Subcutaneous abdominal adipose tissue (tissue), 5 donors: Measurements from ENCODE around the gene EPB41L4B.
A peak's percentile ranks its signal among the peaks of the same experiment; 100 is the strongest.

ENCODE experiments used
- H3K27ac ChIP-seq: one replicate; pipeline ENCODE4 v1.7.0; 2013; ENCODE audit warnings: low read depth, mild to moderate bottlenecking, inconsistent platforms, low read length, moderate library complexity
- H3K27me3 ChIP-seq, 5 donors: one replicate each; pipeline ENCODE4 v1.7.0; 2013; ENCODE audit warnings: low read length in 5 of 5, inconsistent platforms in 1 of 5; ENCODE audit not compliant: control insufficient read depth in 5 of 5, insufficient read depth in 4 of 5
- H3K36me3 ChIP-seq, 5 donors: one replicate each; pipeline ENCODE4 v1.7.0; 2013; ENCODE audit warnings: low read length in 5 of 5; ENCODE audit not compliant: control insufficient read depth in 5 of 5, insufficient read depth in 5 of 5
- H3K4me1 ChIP-seq, 5 donors: one replicate each; pipeline ENCODE4 v1.7.0; 2013; ENCODE audit warnings: low read length in 5 of 5, mild to moderate bottlenecking in 3 of 5, moderate library complexity in 1 of 5; ENCODE audit not compliant: control insufficient read depth in 5 of 5, insufficient read depth in 5 of 5
- H3K4me3 ChIP-seq, 5 donors: one replicate each; pipeline ENCODE4 v1.7.0; 2013; ENCODE audit warnings: low read length in 5 of 5, low read depth in 1 of 5
- H3K9ac ChIP-seq, 5 donors: one replicate each; pipeline ENCODE4 v1.7.0; 2013; ENCODE audit warnings: low read length in 5 of 5, mild to moderate bottlenecking in 4 of 5, moderate library complexity in 3 of 5
- H3K9me3 ChIP-seq, 5 donors: one replicate each; pipeline ENCODE4 v1.7.0; 2013; ENCODE audit warnings: low read length in 5 of 5; ENCODE audit not compliant: control insufficient read depth in 5 of 5
- donor health status: healthy.
- donor health status: healthy.
- donor health status: healthy.
- donor health status: healthy.
- donor health status: healthy.

The EPB41L4B gene

DNA sequence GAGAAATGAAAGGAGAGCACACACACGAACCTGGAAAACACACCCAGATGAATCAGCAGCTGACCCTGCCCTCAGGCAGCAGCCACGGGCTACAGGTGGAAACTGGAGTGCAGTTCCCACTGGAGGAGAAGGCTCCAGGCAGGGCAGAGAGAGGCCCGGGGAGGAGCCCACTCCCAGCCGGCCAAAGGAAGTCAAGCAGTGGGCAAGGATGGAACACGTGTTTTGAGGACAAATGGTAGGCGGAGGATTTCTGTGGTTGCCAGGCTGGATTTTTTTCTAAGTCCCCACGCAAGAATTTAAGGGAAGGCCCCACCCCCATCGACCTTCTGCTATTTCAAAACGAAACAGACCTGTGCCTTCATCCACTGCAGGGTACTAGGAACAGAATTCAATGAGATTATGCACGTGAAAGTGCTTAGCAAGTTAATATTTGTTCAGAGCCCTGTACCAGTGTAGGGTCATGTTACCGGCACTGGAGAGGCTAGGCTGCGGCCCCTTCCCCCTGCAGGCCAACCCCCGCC, 6.8 kb downstream of the EPB41L4B start:
- Histone ChIP-seq H3K4me3 (no peak overlapping the region), H3K27me3 (peaks cover 0 to 14% (median 7%) of the 10 kb centered on the region in 5 donors), H3K36me3 (no peaks in the 10 kb centered on the region), H3K9ac (no peak overlapping the region), H3K4me1 (peaks cover 4 to 76% (median 58%) of the 10 kb centered on the region in 5 donors), H3K27ac (no peak overlapping the region), H3K9me3 (no peaks in the 10 kb centered on the region)

DNA sequence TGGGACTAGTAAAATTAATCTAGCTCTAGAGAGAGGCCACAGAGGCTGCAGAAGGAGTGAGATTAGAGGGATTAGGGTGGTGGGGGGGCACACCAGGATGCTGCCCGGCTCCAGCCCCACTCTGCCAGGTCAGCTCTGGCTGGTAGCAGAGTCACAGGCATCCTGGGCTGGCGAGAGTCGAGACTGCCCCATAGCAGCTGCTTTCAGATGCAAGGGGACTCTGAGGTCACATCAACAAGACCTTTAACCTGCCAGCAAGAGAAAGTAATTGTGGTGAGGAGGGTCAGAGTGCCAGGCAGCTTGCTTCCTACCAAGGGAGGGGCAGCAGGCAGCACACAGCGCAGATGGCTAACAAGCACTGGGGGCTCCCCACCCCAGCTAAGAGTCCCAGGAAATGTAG, 7.5 kb downstream of the EPB41L4B start:
- Histone ChIP-seq H3K27me3 (peaks cover 0 to 10% (median 7%) of the 10 kb centered on the region in 5 donors), H3K27ac (no peak overlapping the region), H3K36me3 (no peaks in the 10 kb centered on the region), H3K4me1 (peaks cover 4 to 70% (median 51%) of the 10 kb centered on the region in 5 donors), H3K9me3 (no peaks in the 10 kb centered on the region), H3K4me3 (no peak overlapping the region), H3K9ac (no peak overlapping the region)

DNA sequence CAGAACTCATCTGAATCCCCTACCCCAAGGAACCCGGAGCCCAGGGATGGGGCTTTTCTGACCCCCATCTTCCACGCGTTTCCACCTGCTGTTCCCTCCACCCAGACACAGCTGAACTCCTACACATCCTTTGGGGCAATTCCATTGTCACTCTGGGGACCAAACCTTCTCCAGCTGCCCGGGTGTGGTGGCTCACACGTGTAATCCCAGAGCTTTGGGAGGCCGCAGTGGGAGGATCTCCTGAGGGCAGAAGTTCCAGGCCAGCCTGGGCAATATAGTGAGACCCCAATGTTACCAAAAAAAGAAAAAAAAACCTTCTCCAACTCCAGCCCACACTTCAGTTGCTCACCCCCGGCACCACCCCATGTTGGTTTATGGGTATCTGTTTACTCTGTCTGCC, 8.1 kb downstream of the EPB41L4B start:
- Histone ChIP-seq H3K27me3 (peaks cover 0 to 7% (median 4%) of the 10 kb centered on the region in 5 donors), H3K27ac (no peak overlapping the region), H3K9me3 (no peaks in the 10 kb centered on the region), H3K36me3 (no peaks in the 10 kb centered on the region), H3K4me3 (no peak overlapping the region), H3K9ac (no peak overlapping the region), H3K4me1 (peaks cover 4 to 64% (median 46%) of the 10 kb centered on the region in 5 donors)

DNA sequence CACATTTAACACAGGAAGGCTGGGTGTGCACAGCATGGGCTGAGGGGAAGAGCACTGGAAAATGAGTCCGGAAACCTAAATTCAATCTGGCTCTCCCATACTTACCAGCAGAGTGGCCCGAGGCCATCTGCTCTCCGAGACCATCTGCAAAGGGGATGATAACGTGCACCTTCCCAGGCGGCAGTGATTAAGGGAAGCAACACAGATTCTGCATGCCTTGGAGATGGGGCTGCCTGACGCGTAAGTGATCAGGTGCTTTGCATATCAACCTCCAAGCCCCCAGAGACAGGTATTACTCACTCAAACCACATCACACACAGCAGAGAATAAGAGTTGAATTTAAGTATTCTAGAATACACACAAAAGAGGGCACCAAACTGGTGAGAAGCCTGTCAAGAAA, 9.1 kb downstream of the EPB41L4B start:
- Histone ChIP-seq H3K9me3 (no peaks in the 10 kb centered on the region), H3K9ac (no peak overlapping the region), H3K27me3 (peaks cover 0 to 7% (median 0%) of the 10 kb centered on the region in 5 donors), H3K4me3 (no peak overlapping the region), H3K27ac (no peak overlapping the region), H3K36me3 (no peaks in the 10 kb centered on the region), H3K4me1 (peaks cover 4 to 54% (median 35%) of the 10 kb centered on the region in 5 donors)

DNA sequence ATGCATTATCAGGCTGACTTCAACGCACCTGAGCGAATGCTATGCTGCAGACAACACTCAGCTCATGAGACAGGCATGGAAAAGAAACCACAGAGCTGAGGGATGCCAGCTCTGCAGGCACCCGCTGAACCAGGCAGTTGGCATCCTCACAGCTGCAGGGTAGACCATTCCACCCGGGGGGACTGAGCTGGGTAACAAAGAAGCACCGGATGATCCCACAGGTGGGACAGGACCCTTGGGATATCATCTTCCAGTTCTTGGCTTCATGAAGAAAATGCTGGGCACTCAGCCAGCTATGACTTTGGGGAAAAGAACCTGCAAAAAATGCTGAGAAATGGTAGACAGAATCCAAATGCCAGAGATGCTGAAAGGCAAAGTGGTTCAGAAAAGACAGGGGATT, 9.6 kb downstream of the EPB41L4B start:
- no peaks in the 10 kb centered on the region for H3K9me3 ChIP-seq
- H3K27me3 ChIP-seq = peaks cover 0 to 7% (median 0%) of the 10 kb centered on the region in 5 donors
- H3K27ac ChIP-seq = no peak overlapping the region
- H3K9ac ChIP-seq = no peak overlapping the region
- H3K36me3 ChIP-seq = no peaks in the 10 kb centered on the region
- H3K4me3 ChIP-seq = no peak overlapping the region
- H3K4me1 ChIP-seq = peaks cover 0 to 49% (median 31%) of the 10 kb centered on the region in 5 donors

DNA sequence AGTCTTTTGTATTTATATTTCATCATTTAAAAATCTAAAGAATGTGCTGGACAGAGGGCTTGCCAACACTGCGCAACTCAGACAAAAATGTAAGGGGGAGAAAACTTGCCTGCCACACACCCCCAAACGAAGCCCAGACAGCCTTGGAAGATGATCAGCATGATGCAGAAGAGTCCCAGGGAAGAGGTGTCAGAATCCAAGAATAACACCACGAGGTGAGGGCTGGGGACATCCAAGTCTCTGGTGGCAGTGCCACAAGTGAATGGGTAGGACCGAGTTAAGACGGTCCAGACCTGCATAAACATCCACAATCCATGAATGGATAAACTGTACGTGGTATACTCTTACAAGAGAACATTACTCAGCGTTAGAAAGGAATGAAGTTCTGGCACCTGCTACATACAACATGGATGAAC, 10.4 kb downstream of the EPB41L4B start:
- H3K4me3 ChIP-seq = no peak overlapping the region
- peaks cover 0 to 41% (median 24%) of the 10 kb centered on the region in 5 donors for H3K4me1 ChIP-seq
- H3K27ac ChIP-seq = no peak overlapping the region
- H3K9me3 ChIP-seq = no peaks in the 10 kb centered on the region
- no peak overlapping the region for H3K9ac ChIP-seq
- H3K27me3 ChIP-seq = peaks cover 0 to 4% (median 0%) of the 10 kb centered on the region in 5 donors
- no peaks in the 10 kb centered on the region for H3K36me3 ChIP-seq

DNA sequence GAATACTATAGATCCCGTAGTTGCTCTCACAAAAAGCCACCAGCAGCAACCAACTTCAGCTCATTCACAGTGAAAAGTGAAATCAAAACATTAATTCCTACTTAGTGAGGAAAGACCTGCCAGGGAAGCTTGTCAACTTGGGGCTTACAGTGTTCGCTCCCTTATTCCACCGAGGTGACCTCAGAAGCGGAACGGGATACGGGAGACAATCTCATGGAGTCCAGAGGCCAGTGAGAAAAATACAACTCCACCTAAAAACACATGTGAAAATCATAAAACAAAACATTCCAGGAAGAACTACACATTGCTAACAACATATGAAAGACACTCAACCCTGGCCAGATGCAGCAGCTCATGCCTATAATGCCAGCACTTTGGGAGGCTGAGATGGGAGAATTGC, 11.6 kb downstream of the EPB41L4B start:
- H3K27ac ChIP-seq = no peak overlapping the region

DNA sequence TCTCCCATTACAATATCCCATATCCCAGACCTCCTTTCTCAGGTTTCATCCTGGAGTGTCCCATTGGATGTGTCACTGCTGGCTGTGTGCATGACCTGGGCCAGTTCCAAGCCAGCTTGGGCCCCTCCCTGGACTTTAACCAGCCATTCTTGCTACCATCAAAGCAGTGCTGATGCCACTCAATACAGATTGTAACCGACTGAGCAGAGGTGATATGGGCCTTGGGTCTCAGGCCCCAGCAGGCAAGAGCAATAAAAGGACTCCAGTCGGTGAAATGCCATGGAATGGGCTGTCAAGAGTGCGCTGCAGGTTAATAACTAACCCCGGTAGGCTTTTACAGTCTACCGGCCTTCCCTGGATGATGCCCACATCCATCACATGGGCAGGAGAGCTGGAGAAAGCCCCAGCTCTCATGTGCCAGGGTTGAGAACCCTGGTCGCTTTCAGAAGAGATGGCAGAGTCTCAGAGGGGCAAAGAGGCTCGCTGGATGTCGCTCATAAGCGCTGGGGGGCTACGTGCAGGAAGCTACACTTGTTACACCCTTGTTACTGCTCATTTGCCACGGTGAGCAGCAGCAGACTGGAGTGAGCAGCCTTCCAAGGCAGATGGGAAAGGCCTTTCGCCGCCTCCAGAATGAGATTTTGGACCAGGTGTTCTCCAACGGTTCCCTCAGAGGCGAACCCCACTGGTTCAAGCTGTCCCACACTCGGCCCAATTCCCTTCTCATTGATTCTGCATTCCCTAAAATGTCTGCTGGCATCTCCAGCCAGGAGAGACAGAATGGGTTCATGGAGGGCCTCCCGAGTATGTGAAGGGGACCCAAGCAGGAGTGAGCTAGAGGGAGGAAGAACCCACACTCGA, 13.2 kb downstream of the EPB41L4B start:
- Histone ChIP-seq H3K4me3 (no peak overlapping the region), H3K9me3 (no peaks in the 10 kb centered on the region), H3K36me3 (no peaks in the 10 kb centered on the region), H3K27ac (peak overlapping the region; percentile 4), H3K9ac (no peak overlapping the region), H3K27me3 (no peaks in the 10 kb centered on the region), H3K4me1 (peaks cover 0 to 25% (median 12%) of the 10 kb centered on the region in 5 donors)

More for the DNA sequence above, 11.6 kb downstream of the EPB41L4B start:
- H3K27me3 ChIP-seq = no peaks in the 10 kb centered on the region
- no peaks in the 10 kb centered on the region for H3K9me3 ChIP-seq
- no peak overlapping the region for H3K4me3 ChIP-seq
- peaks cover 0 to 29% (median 17%) of the 10 kb centered on the region in 5 donors for H3K4me1 ChIP-seq
- H3K36me3 ChIP-seq = no peaks in the 10 kb centered on the region
- H3K9ac ChIP-seq = no peak overlapping the region

DNA sequence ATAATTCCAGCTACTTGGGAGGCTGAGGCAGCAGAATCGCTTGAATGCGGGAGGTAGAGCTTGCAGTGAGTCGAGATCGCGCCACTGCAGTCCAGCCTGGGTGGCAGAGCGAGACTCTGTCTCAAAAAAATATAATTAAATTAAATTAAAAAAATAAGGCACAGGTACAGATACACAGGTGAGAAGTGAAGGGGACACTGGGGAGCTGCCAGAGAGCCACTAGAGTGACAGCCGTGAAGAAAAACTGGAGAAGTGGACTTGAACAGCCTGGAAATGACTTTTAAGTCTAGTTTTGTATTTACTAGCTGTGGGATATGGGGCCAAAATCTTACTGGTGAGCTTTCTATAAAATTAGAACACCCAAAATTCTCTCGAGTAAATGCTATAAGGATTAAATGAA, 15.1 kb downstream of the EPB41L4B start:
- Histone ChIP-seq H3K9me3 (no peaks in the 10 kb centered on the region), H3K4me1 (peaks cover 0 to 14% (median 5%) of the 10 kb centered on the region in 5 donors), H3K27me3 (no peaks in the 10 kb centered on the region), H3K9ac (no peak overlapping the region), H3K27ac (no peak overlapping the region), H3K4me3 (no peak overlapping the region), H3K36me3 (no peaks in the 10 kb centered on the region)

DNA sequence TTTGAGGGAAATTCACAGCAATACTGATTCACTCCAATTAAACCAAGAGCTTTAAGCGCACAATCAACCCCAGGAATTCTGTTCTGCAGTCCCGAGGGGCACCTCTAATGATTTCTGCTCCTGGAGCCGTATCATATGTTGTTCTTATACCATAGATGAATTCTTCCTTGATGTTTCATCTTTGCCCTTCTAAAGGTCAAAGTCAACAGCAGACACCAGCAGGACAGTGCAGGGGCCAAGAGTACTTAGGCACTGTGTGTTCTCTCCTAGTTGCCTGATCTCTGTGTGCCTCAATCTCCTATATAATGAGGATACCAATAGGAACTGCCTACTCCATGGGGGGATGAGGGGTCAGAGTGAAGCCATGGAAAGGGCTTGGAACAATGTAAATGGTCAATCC, 16.5 kb downstream of the EPB41L4B start:
- H3K27me3 ChIP-seq = no peaks in the 10 kb centered on the region
- H3K9ac ChIP-seq = peak overlapping the region in 1 of 5 donors; percentile 11
- H3K9me3 ChIP-seq = no peaks in the 10 kb centered on the region
- H3K36me3 ChIP-seq = no peaks in the 10 kb centered on the region
- peaks cover 0 to 3% (median 0%) of the 10 kb centered on the region in 5 donors for H3K4me1 ChIP-seq
- H3K27ac ChIP-seq = no peak overlapping the region
- H3K4me3 ChIP-seq = no peak overlapping the region
